DOHH2 (cell line): ENCODE measurements around the gene COL25A1.

Experiments
- H3F3A ChIP-seq: fragments of 200-600 bp; sonication (generic), shearing (Covaris generic); 2 replicates; pipeline ENCODE4 v1.6.0; 2016; ENCODE audit warnings: antibody characterized with exemption, mild to moderate bottlenecking; ENCODE audit not compliant: control insufficient read depth, insufficient read depth
- H3K27ac ChIP-seq: fragments of 200-600 bp; sonication (generic); 2 replicates; pipeline ENCODE4 v1.5.1; 2014; ENCODE audit warnings: low read depth, mild to moderate bottlenecking, low read length, moderate library complexity
- H3K27me3 ChIP-seq: fragments of 200-600 bp; sonication (generic); 2 replicates; pipeline ENCODE4 v1.6.1; 2014; ENCODE audit warnings: mild to moderate bottlenecking, low read length, mixed read lengths; ENCODE audit not compliant: control insufficient read depth
- H3K36me3 ChIP-seq: fragments of 200-600 bp; sonication (generic); 2 replicates; pipeline ENCODE4 v1.6.1; 2014; ENCODE audit warnings: mild to moderate bottlenecking, low read length, moderate library complexity, mixed read lengths; ENCODE audit not compliant: control insufficient read depth
- H3K4me1 ChIP-seq: fragments of 200-600 bp; sonication (generic); 2 replicates; pipeline ENCODE4 v1.6.1; 2014; ENCODE audit warnings: mild to moderate bottlenecking, low read length, mixed read lengths; ENCODE audit not compliant: control insufficient read depth
- H3K4me2 ChIP-seq: fragments of 200-600 bp; sonication (generic); 2 replicates; pipeline ENCODE4 v1.6.0; 2014; ENCODE audit warnings: mild to moderate bottlenecking, low read length, moderate library complexity
- H3K4me3 ChIP-seq: fragments of 200-600 bp; sonication (generic); 2 replicates; pipeline ENCODE4 v1.5.1; 2014; ENCODE audit warnings: mild to moderate bottlenecking, low read length, mixed read lengths
- H3K79me2 ChIP-seq: fragments of 200-600 bp; sonication (generic); 2 replicates; pipeline ENCODE4 v1.6.1; 2014; ENCODE audit warnings: mild to moderate bottlenecking, low read length, mixed read lengths; ENCODE audit not compliant: control insufficient read depth
- H3K9me2 ChIP-seq: fragments of 200-600 bp; sonication (generic); replicated peaks from 2 replicates; pipeline ENCODE4 v1.6.1; 2014; ENCODE audit warnings: mild to moderate bottlenecking, low read length, mixed read lengths; ENCODE audit not compliant: control insufficient read depth
- H3K9me3 ChIP-seq: fragments of 200-600 bp; sonication (generic); 2 replicates; pipeline ENCODE4 v1.6.1; 2014; ENCODE audit warnings: antibody characterized with exemption, low read length, mixed read lengths; ENCODE audit not compliant: control insufficient read depth, insufficient read depth
- H4K20me1 ChIP-seq: fragments of 200-600 bp; sonication (generic); 2 replicates; pipeline ENCODE4 v1.6.0; 2014; ENCODE audit warnings: low read depth, mild to moderate bottlenecking, antibody characterized with exemption, low read length, moderate library complexity; ENCODE audit not compliant: control insufficient read depth, insufficient read depth
- EZH2phosphoT487 ChIP-seq: fragments of 200-600 bp; sonication (generic); IDR thresholded peaks from 2 replicates; pipeline ENCODE4 v1.6.1; 2017; ENCODE audit warnings: borderline replicate concordance, mild to moderate bottlenecking, antibody characterized with exemption, low read length, moderate library complexity, mixed read lengths
- TF ChIP-seq, protein P1 (sequence below): fragments of 200-600 bp; sonication (generic); IDR thresholded peaks from one replicate; pipeline ENCODE4 v1.5.1; 2014; ENCODE audit warnings: antibody characterized with exemption, mild to moderate bottlenecking, low read depth, low read length; ENCODE audit not compliant: poor library complexity, severe bottlenecking

The COL25A1 gene

DNA sequence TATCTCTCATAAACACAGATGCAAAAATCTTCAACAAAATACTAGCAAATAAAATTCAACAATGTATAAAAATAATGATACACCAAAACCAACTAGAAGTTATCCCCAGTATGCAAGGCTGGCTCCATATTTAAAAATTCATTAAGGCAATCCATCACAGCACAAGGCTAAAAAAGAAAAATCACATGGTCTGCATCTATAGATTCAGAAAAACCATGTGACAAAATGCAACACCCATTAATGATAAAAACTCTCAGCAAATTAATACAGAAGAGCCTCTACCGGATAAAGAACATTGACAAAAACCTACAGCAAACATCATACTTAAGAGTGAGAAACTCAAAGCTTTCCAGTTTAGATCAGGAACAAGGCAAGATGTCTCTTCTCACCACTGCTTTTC is 182.6 kb downstream of the COL25A1 start:
- Histone ChIP-seq H3K4me1 (no peaks in the 10 kb centered on the region), H3K79me2 (no peaks in the 10 kb centered on the region), H3F3A (no peaks in the 10 kb centered on the region), H3K36me3 (no peaks in the 10 kb centered on the region), H3K4me2 (no peak overlapping the region), H3K9me2 (no peaks in the 10 kb centered on the region), H3K27ac (no peak overlapping the region), H3K4me3 (no peak overlapping the region), H3K9me3 (no peaks in the 10 kb centered on the region), H4K20me1 (no peaks in the 10 kb centered on the region), H3K27me3 (peaks cover 9% of the 10 kb centered on the region)
- TF ChIP-seq EZH2phosphoT487 = no peak
- TF ChIP-seq, protein P1, sequence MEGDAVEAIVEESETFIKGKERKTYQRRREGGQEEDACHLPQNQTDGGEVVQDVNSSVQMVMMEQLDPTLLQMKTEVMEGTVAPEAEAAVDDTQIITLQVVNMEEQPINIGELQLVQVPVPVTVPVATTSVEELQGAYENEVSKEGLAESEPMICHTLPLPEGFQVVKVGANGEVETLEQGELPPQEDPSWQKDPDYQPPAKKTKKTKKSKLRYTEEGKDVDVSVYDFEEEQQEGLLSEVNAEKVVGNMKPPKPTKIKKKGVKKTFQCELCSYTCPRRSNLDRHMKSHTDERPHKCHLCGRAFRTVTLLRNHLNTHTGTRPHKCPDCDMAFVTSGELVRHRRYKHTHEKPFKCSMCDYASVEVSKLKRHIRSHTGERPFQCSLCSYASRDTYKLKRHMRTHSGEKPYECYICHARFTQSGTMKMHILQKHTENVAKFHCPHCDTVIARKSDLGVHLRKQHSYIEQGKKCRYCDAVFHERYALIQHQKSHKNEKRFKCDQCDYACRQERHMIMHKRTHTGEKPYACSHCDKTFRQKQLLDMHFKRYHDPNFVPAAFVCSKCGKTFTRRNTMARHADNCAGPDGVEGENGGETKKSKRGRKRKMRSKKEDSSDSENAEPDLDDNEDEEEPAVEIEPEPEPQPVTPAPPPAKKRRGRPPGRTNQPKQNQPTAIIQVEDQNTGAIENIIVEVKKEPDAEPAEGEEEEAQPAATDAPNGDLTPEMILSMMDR = no peak

DNA sequence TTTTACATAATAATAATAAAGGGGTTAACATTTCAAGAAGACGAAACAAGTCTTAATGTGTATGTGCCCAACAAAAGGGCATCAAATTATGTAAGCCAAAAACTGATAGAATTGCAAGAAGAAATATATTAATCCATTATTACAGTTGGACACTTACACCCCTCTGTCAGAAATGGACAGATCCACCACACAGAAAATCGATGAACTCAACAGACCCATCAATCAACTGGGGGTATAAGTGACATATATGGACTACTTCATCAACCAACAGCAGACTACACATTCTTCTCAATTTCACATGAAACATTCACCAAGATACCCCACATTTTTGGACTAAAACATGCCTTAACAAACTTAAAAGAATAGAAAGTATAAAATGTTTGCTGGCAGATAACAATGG is 183.8 kb downstream of the COL25A1 start:
- Histone ChIP-seq H3K4me1 (no peaks in the 10 kb centered on the region), H4K20me1 (no peaks in the 10 kb centered on the region), H3K27me3 (peaks cover 11% of the 10 kb centered on the region), H3F3A (no peaks in the 10 kb centered on the region), H3K27ac (no peak overlapping the region), H3K9me3 (no peaks in the 10 kb centered on the region), H3K36me3 (no peaks in the 10 kb centered on the region), H3K9me2 (no peaks in the 10 kb centered on the region), H3K79me2 (no peaks in the 10 kb centered on the region), H3K4me3 (no peak overlapping the region), H3K4me2 (no peak overlapping the region)
- TF ChIP-seq EZH2phosphoT487 = no peak
- TF ChIP-seq, protein P1 = no peak

- peaks cover 11% of the 10 kb centered on the region for H3K27me3 ChIP-seq
Observed at GRCh38 chr4:109114501-109114900, 188.0 kb downstream of the COL25A1 start.

More at GRCh38 chr4:109114501-109114900, 188.0 kb downstream of the COL25A1 start:
- Histone ChIP-seq H3F3A (no peaks in the 10 kb centered on the region), H3K27ac (no peak overlapping the region), H3K79me2 (no peaks in the 10 kb centered on the region), H3K9me3 (no peaks in the 10 kb centered on the region), H3K4me3 (no peak overlapping the region), H3K36me3 (no peaks in the 10 kb centered on the region), H3K4me1 (no peaks in the 10 kb centered on the region), H3K9me2 (no peaks in the 10 kb centered on the region), H3K4me2 (no peak overlapping the region), H4K20me1 (no peaks in the 10 kb centered on the region)
- TF ChIP-seq, protein P1 = no peak
- no peak for TF ChIP-seq EZH2phosphoT487
